HepG2 (cell line): Measurements from ENCODE around the gene ADAMTS18. TPM values are rescaled to one million over a fixed set of nuclear protein-coding genes. Genes with fewer than 3 reads are reported as not detected.

Experiments used
- HNRNPLL ChIP-seq: fragments of 200-400 bp; formaldehyde crosslinking; IDR thresholded peaks from 2 replicates; pipeline ENCODE4 v1.6.1; 2017; ENCODE audit warnings: mild to moderate bottlenecking, low read depth, low read length; ENCODE audit not compliant: poor library complexity, severe bottlenecking
- MAFG ChIP-seq: sonication (generic); formaldehyde crosslinking; IDR thresholded peaks from 2 replicates; pipeline ENCODE4 v1.5.1; 2020; ENCODE audit warnings: mild to moderate bottlenecking, missing genetic modification reagents
- MEIS2 ChIP-seq: sonication (generic); formaldehyde crosslinking; IDR thresholded peaks from 2 replicates; pipeline ENCODE4 v1.9.0; 2021; ENCODE audit warnings: mild to moderate bottlenecking, missing genetic modification reagents
- NCOR1 ChIP-seq: fragments of 200-600 bp; sonication (generic); IDR thresholded peaks from 2 replicates; pipeline ENCODE4 v1.7.0; 2017; ENCODE audit warnings: antibody characterized with exemption, low read length, borderline replicate concordance
- PAWR ChIP-seq: sonication (generic); formaldehyde crosslinking; IDR thresholded peaks from 2 replicates; pipeline ENCODE4 v1.4.0; 2020; ENCODE audit warnings: missing genetic modification reagents, mild to moderate bottlenecking, borderline replicate concordance
- PHF21A ChIP-seq: sonication (generic); formaldehyde crosslinking; IDR thresholded peaks from 2 replicates; pipeline ENCODE4 v1.5.0; 2020; ENCODE audit warnings: mild to moderate bottlenecking, missing genetic modification reagents
- SNAPC2 ChIP-seq: sonication (generic); formaldehyde crosslinking; IDR thresholded peaks from 2 replicates; pipeline ENCODE4 v1.8.1; 2022; ENCODE audit warnings: mild to moderate bottlenecking, missing genetic modification reagents
- SP1 ChIP-seq, 2 experiments: fragments of 450-650 bp in 1 of 2; sonication (generic) in 1 of 2; formaldehyde crosslinking in 1 of 2; IDR thresholded peaks; 2 replicates each; pipeline versions ENCODE4 v1.4.0 to v1.6.1; 2016 to 2020; ENCODE audit warnings: missing genetic modification reagents in 1 of 2
- SRSF1 ChIP-seq: fragments of 200-400 bp; formaldehyde crosslinking; optimal IDR thresholded peaks from 2 replicates; pipeline ENCODE3; 2017; ENCODE audit warnings: mild to moderate bottlenecking, low read depth, low read length, moderate library complexity
- TEAD2 ChIP-seq: sonication (generic); formaldehyde crosslinking; IDR thresholded peaks from 2 replicates; pipeline ENCODE4 v1.9.0; 2021; ENCODE audit warnings: missing genetic modification reagents
- THYN1 ChIP-seq: sonication (generic); formaldehyde crosslinking; IDR thresholded peaks from 2 replicates; pipeline ENCODE4 v1.8.1; 2023; ENCODE audit warnings: low read depth, mild to moderate bottlenecking, moderate library complexity, missing genetic modification reagents, borderline replicate concordance
- ZNF207 ChIP-seq: fragments of 450-650 bp; IDR thresholded peaks from 2 replicates; pipeline ENCODE4 v1.6.1; 2016; ENCODE audit warnings: antibody characterized with exemption, borderline replicate concordance
- ZNF446 ChIP-seq: sonication (generic); formaldehyde crosslinking; IDR thresholded peaks from 2 replicates; pipeline ENCODE4 v1.5.0; 2020; ENCODE audit warnings: mild to moderate bottlenecking, missing genetic modification reagents
- ZNF563 ChIP-seq: sonication (generic); formaldehyde crosslinking; IDR thresholded peaks from 2 replicates; pipeline ENCODE4 v1.8.0; 2022; ENCODE audit warnings: mild to moderate bottlenecking, moderate library complexity, missing genetic modification reagents
- ZNF878 ChIP-seq: sonication (generic); formaldehyde crosslinking; IDR thresholded peaks from 2 replicates; pipeline ENCODE4 v1.8.1; 2023; ENCODE audit warnings: mild to moderate bottlenecking, missing genetic modification reagents, moderate library complexity
- polyA plus RNA-seq, 8 experiments: library from polyadenylated mRNA; depleted of rRNA in 3 of 8; stranded (reverse) in 7 of 8; unstranded in 1 of 8; fragments of >200 nt; fragmentation: Illumina TruSeq in 4 of 8; extraction: Trizol in 4 of 8; gene quantifications; 2 replicates each; pipeline versions ENCODE4 v1.2.1 to v1.2.3, GENCODE V29; 2011 to 2016; ENCODE audit warnings: low read depth in 4 of 8, missing spikeins in 1 of 8, mixed read lengths in 1 of 8; ENCODE audit not compliant: insufficient read depth in 1 of 8
- total RNA-seq, 5 experiments: library from RNA; depleted of rRNA; stranded (reverse); fragments of >200 nt; fragmentation: Illumina TruSeq; extraction: Trizol; gene quantifications; 2 replicates each; pipeline ENCODE4 v1.2.3, GENCODE V29; 2016; ENCODE audit warnings: low read depth in 1 of 5
- TF ChIP-seq, protein P1 (sequence below): sonication (generic); formaldehyde crosslinking; conservative IDR thresholded peaks from 2 replicates; pipeline ENCODE4 v1.5.0; 2020; ENCODE audit warnings: missing genetic modification reagents
- TF ChIP-seq, protein P2 (sequence below): sonication (generic); formaldehyde crosslinking; IDR thresholded peaks from 2 replicates; pipeline ENCODE4 v1.5.1; 2020; ENCODE audit warnings: missing genetic modification reagents, mild to moderate bottlenecking, borderline replicate concordance
- TF ChIP-seq, protein P3 (sequence below): sonication (generic); formaldehyde crosslinking; IDR thresholded peaks from 2 replicates; pipeline ENCODE4 v1.5.0; 2020; ENCODE audit warnings: missing genetic modification reagents
- TF ChIP-seq, protein P4 (sequence below): sonication (generic); formaldehyde crosslinking; IDR thresholded peaks from 2 replicates; pipeline ENCODE4 v1.9.0; 2021; ENCODE audit warnings: missing genetic modification reagents, mild to moderate bottlenecking, borderline replicate concordance
- TF ChIP-seq, protein P5 (sequence below), 2 experiments: sonication (generic) in 1 of 2; formaldehyde crosslinking in 1 of 2; IDR thresholded peaks; 2 replicates each; pipeline versions ENCODE4 v1.4.0 to v1.6.1; 2016 to 2020; ENCODE audit warnings: borderline replicate concordance in 1 of 2, low read depth in 1 of 2, mild to moderate bottlenecking in 1 of 2, missing genetic modification reagents in 1 of 2

The ADAMTS18 gene
- total and polyA plus RNA-seq, 2 of the 13 experiments (the other 11 are each of a cell fraction or from before 2014, with no cell fraction given) = 0.01 TPM; not detected in 1

DNA sequence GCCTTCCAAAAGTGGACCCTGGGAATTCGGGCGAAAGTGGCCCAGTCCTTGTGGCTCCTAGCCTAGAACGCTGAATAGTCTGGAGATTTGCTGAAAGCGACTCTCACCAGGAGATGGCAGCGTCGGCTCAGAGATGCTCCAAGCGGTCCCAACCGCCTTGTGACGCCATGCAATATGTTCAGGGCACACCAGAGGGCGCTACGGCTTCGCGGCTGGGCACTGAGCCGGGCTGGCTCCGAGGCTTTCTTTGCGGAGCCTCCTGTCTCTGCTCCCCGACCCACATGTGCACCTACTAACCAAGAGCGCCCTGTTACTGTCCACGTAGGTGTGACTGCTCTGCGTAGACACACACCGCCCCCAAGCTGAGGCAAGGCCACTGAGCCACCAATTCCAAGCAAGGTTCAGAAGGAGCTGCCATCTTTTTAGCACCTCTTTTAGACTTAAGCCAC, 198.7 kb downstream of the ADAMTS18 start (continued):
- TF ChIP-seq, protein P1, sequence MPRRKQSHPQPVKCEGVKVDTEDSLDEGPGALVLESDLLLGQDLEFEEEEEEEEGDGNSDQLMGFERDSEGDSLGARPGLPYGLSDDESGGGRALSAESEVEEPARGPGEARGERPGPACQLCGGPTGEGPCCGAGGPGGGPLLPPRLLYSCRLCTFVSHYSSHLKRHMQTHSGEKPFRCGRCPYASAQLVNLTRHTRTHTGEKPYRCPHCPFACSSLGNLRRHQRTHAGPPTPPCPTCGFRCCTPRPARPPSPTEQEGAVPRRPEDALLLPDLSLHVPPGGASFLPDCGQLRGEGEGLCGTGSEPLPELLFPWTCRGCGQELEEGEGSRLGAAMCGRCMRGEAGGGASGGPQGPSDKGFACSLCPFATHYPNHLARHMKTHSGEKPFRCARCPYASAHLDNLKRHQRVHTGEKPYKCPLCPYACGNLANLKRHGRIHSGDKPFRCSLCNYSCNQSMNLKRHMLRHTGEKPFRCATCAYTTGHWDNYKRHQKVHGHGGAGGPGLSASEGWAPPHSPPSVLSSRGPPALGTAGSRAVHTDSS (CRISPR knock-in tag) = no peak
- TF ChIP-seq SRSF1 (no peak), ZNF878 (CRISPR knock-in tag) (no peak), SNAPC2 (CRISPR knock-in tag) (no peak), HNRNPLL (peak; percentile 28), MAFG (CRISPR knock-in tag) (no peak), ZNF207 (no peak), NCOR1 (no peak), PAWR (CRISPR knock-in tag) (no peak), ZNF563 (CRISPR knock-in tag) (no peak), ZNF446 (CRISPR knock-in tag) (no peak), TEAD2 (CRISPR knock-in tag) (no peak), SP1 (IDR thresholded peaks at IDR 0.05) (no peak), SP1 (CRISPR knock-in tag; IDR thresholded peaks at IDR 0.05) (no peak), THYN1 (CRISPR knock-in tag) (no peak), MEIS2 (peak; percentile 76; the same call in 1 of the 2 replicates), PHF21A (CRISPR knock-in tag) (no peak)
- TF ChIP-seq, protein P2, sequence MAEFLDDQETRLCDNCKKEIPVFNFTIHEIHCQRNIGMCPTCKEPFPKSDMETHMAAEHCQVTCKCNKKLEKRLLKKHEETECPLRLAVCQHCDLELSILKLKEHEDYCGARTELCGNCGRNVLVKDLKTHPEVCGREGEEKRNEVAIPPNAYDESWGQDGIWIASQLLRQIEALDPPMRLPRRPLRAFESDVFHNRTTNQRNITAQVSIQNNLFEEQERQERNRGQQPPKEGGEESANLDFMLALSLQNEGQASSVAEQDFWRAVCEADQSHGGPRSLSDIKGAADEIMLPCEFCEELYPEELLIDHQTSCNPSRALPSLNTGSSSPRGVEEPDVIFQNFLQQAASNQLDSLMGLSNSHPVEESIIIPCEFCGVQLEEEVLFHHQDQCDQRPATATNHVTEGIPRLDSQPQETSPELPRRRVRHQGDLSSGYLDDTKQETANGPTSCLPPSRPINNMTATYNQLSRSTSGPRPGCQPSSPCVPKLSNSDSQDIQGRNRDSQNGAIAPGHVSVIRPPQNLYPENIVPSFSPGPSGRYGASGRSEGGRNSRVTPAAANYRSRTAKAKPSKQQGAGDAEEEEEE (CRISPR knock-in tag) = no peak
- TF ChIP-seq, protein P3, sequence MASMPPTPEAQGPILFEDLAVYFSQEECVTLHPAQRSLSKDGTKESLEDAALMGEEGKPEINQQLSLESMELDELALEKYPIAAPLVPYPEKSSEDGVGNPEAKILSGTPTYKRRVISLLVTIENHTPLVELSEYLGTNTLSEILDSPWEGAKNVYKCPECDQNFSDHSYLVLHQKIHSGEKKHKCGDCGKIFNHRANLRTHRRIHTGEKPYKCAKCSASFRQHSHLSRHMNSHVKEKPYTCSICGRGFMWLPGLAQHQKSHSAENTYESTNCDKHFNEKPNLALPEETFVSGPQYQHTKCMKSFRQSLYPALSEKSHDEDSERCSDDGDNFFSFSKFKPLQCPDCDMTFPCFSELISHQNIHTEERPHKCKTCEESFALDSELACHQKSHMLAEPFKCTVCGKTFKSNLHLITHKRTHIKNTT (CRISPR knock-in tag) = no peak
- TF ChIP-seq, protein P4, sequence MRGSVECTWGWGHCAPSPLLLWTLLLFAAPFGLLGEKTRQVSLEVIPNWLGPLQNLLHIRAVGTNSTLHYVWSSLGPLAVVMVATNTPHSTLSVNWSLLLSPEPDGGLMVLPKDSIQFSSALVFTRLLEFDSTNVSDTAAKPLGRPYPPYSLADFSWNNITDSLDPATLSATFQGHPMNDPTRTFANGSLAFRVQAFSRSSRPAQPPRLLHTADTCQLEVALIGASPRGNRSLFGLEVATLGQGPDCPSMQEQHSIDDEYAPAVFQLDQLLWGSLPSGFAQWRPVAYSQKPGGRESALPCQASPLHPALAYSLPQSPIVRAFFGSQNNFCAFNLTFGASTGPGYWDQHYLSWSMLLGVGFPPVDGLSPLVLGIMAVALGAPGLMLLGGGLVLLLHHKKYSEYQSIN (CRISPR knock-in tag) = no peak
- TF ChIP-seq, protein P5, sequence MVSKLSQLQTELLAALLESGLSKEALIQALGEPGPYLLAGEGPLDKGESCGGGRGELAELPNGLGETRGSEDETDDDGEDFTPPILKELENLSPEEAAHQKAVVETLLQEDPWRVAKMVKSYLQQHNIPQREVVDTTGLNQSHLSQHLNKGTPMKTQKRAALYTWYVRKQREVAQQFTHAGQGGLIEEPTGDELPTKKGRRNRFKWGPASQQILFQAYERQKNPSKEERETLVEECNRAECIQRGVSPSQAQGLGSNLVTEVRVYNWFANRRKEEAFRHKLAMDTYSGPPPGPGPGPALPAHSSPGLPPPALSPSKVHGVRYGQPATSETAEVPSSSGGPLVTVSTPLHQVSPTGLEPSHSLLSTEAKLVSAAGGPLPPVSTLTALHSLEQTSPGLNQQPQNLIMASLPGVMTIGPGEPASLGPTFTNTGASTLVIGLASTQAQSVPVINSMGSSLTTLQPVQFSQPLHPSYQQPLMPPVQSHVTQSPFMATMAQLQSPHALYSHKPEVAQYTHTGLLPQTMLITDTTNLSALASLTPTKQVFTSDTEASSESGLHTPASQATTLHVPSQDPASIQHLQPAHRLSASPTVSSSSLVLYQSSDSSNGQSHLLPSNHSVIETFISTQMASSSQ (IDR thresholded peaks at IDR 0.05; ENCODE audit: low read depth) = no peak
- TF ChIP-seq, protein P5 (CRISPR knock-in tag; IDR thresholded peaks at IDR 0.05; ENCODE audit: borderline replicate concordance) = no peak
